OCI-LY1 (cell line): Measurements from ENCODE around the gene EFNA4.

ENCODE experiments used
- H2AFZ ChIP-seq: fragments of 200-600 bp; sonication (generic), shearing (Covaris generic); 2 replicates; pipeline ENCODE4 v1.6.0; 2014; ENCODE audit warnings: antibody characterized with exemption, mild to moderate bottlenecking, low read length
- H3F3A ChIP-seq: fragments of 200-600 bp; sonication (generic), shearing (Covaris generic); 2 replicates; pipeline ENCODE4 v1.6.0; 2014; ENCODE audit warnings: mild to moderate bottlenecking, antibody characterized with exemption, low read length, moderate library complexity; ENCODE audit not compliant: insufficient read depth
- H3K27ac ChIP-seq: fragments of 200-600 bp; sonication (generic); 2 replicates; pipeline ENCODE4 v1.5.1; 2014; ENCODE audit warnings: low read length, mixed run types, mild to moderate bottlenecking, low read depth; ENCODE audit not compliant: poor library complexity, severe bottlenecking
- H3K27me3 ChIP-seq: fragments of 200-600 bp; sonication (generic); 2 replicates; pipeline ENCODE4 v1.6.0; 2014; ENCODE audit warnings: antibody characterized with exemption, mild to moderate bottlenecking, low read length, moderate library complexity; ENCODE audit not compliant: insufficient read depth
- H3K36me3 ChIP-seq: fragments of 200-600 bp; sonication (generic); 2 replicates; pipeline ENCODE4 v1.6.1; 2014; ENCODE audit warnings: mild to moderate bottlenecking, antibody characterized with exemption, low read length, moderate library complexity, mixed read lengths; ENCODE audit not compliant: insufficient read depth
- H3K4me1 ChIP-seq: fragments of 200-600 bp; sonication (generic); 2 replicates; pipeline ENCODE4 v1.5.1; 2014; ENCODE audit warnings: mild to moderate bottlenecking, low read length, moderate library complexity; ENCODE audit not compliant: insufficient read depth, severe bottlenecking
- H3K4me2 ChIP-seq: fragments of 200-600 bp; sonication (generic), shearing (Covaris generic); 2 replicates; pipeline ENCODE4 v1.6.1; 2014; ENCODE audit warnings: low read length
- H3K4me3 ChIP-seq: fragments of 200-600 bp; sonication (generic); 2 replicates; pipeline ENCODE4 v1.5.1; 2014; ENCODE audit warnings: low read length, low read depth, mild to moderate bottlenecking, mixed read lengths; ENCODE audit not compliant: poor library complexity, severe bottlenecking
- H3K79me2 ChIP-seq: fragments of 200-600 bp; shearing (Covaris generic); 2 replicates; pipeline ENCODE4 v1.6.1; 2016; ENCODE audit warnings: mixed run types, low read length, mixed read lengths; ENCODE audit not compliant: insufficient read depth
- H3K9ac ChIP-seq: fragments of 200-600 bp; sonication (generic), shearing (Covaris generic); 2 replicates; pipeline ENCODE4 v1.6.1; 2014; ENCODE audit warnings: mild to moderate bottlenecking, low read length, mixed read lengths
- H3K9me2 ChIP-seq: fragments of 200-600 bp; sonication (generic), shearing (Covaris generic); 2 replicates; pipeline ENCODE4 v1.6.1; 2014; ENCODE audit warnings: low read depth, mild to moderate bottlenecking, low read length, mixed read lengths
- H3K9me3 ChIP-seq: fragments of 200-600 bp; shearing (Covaris generic); 2 replicates; pipeline ENCODE4 v1.6.1; 2014; ENCODE audit warnings: low read length, mixed read lengths
- H4K20me1 ChIP-seq: fragments of 200-600 bp; sonication (generic), shearing (Covaris generic); 2 replicates; pipeline ENCODE4 v1.6.0; 2016; ENCODE audit warnings: mild to moderate bottlenecking, low read length; ENCODE audit not compliant: insufficient read depth
- CTCF ChIP-seq: fragments of 200-600 bp; sonication (generic), shearing (Covaris generic); IDR thresholded peaks from 2 replicates; pipeline ENCODE4 v1.5.1; 2017; ENCODE audit warnings: mild to moderate bottlenecking, antibody characterized with exemption, low read length, moderate library complexity, mixed read lengths
- EZH2 ChIP-seq: fragments of 200-600 bp; sonication (generic), shearing (Covaris generic); IDR thresholded peaks from 2 replicates; pipeline ENCODE4 v1.8.0; 2017; ENCODE audit warnings: borderline replicate concordance, mixed run types, mild to moderate bottlenecking, antibody characterized with exemption, low read length, moderate library complexity, mixed read lengths

EFNA4 gene

GRCh38 chr1:155094622-155094948, 31.0 kb downstream of the EFNA4 start:
- H3K4me2 ChIP-seq, result no peak overlapping the region
- peaks cover 4% of the 10 kb centered on the region for H3K4me1 ChIP-seq
- H3K79me2 ChIP-seq, result no peaks in the 10 kb centered on the region
- no peak overlapping the region for H3K9ac ChIP-seq
- H3K36me3 ChIP-seq, result no peaks in the 10 kb centered on the region
- H3K27me3 ChIP-seq, result no peaks in the 10 kb centered on the region; the same call in 1 of the 2 replicates
- H4K20me1 ChIP-seq, result no peaks in the 10 kb centered on the region
- H3F3A ChIP-seq, result no peaks in the 10 kb centered on the region
- H2AFZ ChIP-seq, result no peak overlapping the region
- no peak overlapping the region for H3K4me3 ChIP-seq
- no peaks in the 10 kb centered on the region for H3K9me3 ChIP-seq
- H3K27ac ChIP-seq, result no peak overlapping the region
- H3K9me2 ChIP-seq, result no peaks in the 10 kb centered on the region
- TF ChIP-seq EZH2 (no peak), CTCF (no peak)

- Histone ChIP-seq H3K9me3 (no peaks in the 10 kb centered on the region), H4K20me1 (no peaks in the 10 kb centered on the region), H3K4me2 (no peak overlapping the region), H3K4me1 (no peaks in the 10 kb centered on the region), H3K36me3 (no peaks in the 10 kb centered on the region), H3F3A (no peaks in the 10 kb centered on the region), H3K79me2 (no peaks in the 10 kb centered on the region), H3K27me3 (peaks cover 4% of the 10 kb centered on the region), H2AFZ (no peak overlapping the region), H3K4me3 (no peak overlapping the region), H3K27ac (no peak overlapping the region), H3K9ac (no peak overlapping the region), H3K9me2 (no peaks in the 10 kb centered on the region)
- TF ChIP-seq EZH2 (no peak), CTCF (no peak)
Observed at GRCh38 chr1:155099331-155099730, 35.8 kb downstream of the EFNA4 start.

- Histone ChIP-seq H4K20me1 (no peaks in the 10 kb centered on the region), H3K27ac (no peak overlapping the region), H3K9ac (no peak overlapping the region), H3F3A (no peaks in the 10 kb centered on the region), H2AFZ (no peak overlapping the region), H3K9me3 (no peaks in the 10 kb centered on the region), H3K4me1 (no peaks in the 10 kb centered on the region), H3K4me2 (no peak overlapping the region), H3K79me2 (no peaks in the 10 kb centered on the region), H3K27me3 (peaks cover 4% of the 10 kb centered on the region), H3K9me2 (no peaks in the 10 kb centered on the region), H3K4me3 (no peak overlapping the region), H3K36me3 (no peaks in the 10 kb centered on the region)
- TF ChIP-seq CTCF (no peak), EZH2 (no peak)
Observed at GRCh38 chr1:155103325-155103724, 39.8 kb downstream of the EFNA4 start.
